GM06990 (cell line): ENCODE results near the gene ORC5.

ENCODE experiments used
- DNase-seq: peaks from one replicate; pipeline ENCODE4 v3.0.0-alpha.2; 2011; ENCODE audit not compliant: insufficient read length; ENCODE audit errors: extremely low read depth
- H3K27me3 ChIP-seq: replicated peaks from 2 replicates; pipeline ENCODE4 v1.6.0; 2011; ENCODE audit warnings: low read length; ENCODE audit not compliant: control insufficient read depth, insufficient read depth
- H3K36me3 ChIP-seq: 2 replicates; pipeline ENCODE4 v1.5.1; 2011; ENCODE audit warnings: low read length; ENCODE audit not compliant: control insufficient read depth, insufficient read depth
- H3K4me3 ChIP-seq: replicated peaks from 2 replicates; pipeline ENCODE4 v1.5.1; 2011; ENCODE audit warnings: low read depth, mild to moderate bottlenecking, control low read depth, low read length
- CTCF ChIP-seq: IDR thresholded peaks from 2 replicates; pipeline ENCODE4 v1.5.1; 2011; ENCODE audit warnings: low read length, control low read depth, mild to moderate bottlenecking, inconsistent platforms; ENCODE audit not compliant: insufficient read depth, poor library complexity, severe bottlenecking

ORC5 gene

GRCh38 chr7:104135760-104136558, 71.9 kb downstream of the ORC5 start:
- no peak for TF ChIP-seq CTCF
- Histone ChIP-seq H3K4me3 (no peak overlapping the region), H3K36me3 (peaks cover 2% of the 10 kb centered on the region), H3K27me3 (no peaks in the 10 kb centered on the region)
- DNase-seq: no peak

DNA sequence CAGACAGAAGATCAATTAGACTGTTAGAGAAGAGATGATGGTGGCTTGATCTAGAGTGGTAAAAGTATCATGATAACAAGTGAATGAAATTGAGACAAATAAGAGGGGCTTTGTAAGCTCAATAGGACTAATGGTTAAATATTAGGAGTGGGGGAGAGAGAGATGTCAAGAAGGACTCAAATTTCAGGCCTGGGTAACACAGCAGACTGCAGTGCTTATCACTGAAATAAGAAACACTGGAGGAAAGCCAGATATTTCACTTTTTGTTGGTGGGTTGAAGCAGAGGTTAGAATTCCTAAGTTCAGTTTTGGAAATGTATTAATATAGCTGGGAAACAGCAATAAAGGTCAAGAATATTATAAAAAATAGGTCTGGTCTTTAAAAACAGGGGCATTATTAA, 74.6 kb downstream of the ORC5 start:
- Histone ChIP-seq H3K36me3 (peaks cover 3% of the 10 kb centered on the region), H3K4me3 (no peak overlapping the region), H3K27me3 (no peaks in the 10 kb centered on the region)
- TF ChIP-seq CTCF: no peak
- no peak for DNase-seq

DNA sequence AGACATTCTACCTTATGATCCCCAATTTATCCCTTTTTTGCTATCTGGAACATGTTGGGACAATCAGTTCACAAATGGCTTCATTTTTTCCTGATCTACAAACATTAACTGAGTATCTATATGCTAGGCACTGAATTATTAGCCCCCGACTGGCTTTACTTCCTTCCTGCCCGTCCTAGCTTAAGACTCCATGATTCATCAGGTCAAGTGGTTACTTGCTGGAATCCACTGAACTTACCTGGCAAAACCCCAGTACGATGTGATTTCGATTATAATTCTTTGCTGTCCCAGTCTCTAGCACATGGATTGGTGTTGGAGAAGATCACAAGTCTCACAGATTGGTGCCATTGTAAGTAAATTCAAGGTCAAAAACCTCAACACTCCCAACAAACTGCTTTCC, 77.1 kb downstream of the ORC5 start:
- no peak overlapping the region for H3K4me3 ChIP-seq
- no peak for TF ChIP-seq CTCF
- no peaks in the 10 kb centered on the region for H3K27me3 ChIP-seq
- H3K36me3 ChIP-seq: peaks cover 5% of the 10 kb centered on the region
- DNase-seq: no peak

DNA sequence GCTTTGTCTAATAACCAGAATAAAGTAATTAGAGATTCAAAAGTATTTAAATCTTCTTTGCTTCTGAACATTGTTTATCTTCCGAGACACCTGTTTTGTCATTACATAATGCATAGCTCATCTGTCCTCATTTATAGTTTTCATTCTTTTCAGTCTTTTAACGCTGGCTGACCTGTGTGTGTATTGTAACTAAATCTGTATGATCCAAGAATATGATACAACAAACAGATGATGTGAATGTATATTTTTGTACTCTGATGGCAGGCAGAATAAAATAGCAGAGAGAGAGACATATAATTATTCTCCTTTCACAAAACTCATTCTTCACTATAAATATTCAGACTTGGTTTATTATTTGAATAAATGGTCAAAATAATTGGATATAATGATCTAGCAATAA, 80.6 kb downstream of the ORC5 start:
- Histone ChIP-seq H3K36me3 (peaks cover 8% of the 10 kb centered on the region), H3K27me3 (no peaks in the 10 kb centered on the region), H3K4me3 (no peak overlapping the region)
- TF ChIP-seq CTCF: no peak
- no peak for DNase-seq

DNA sequence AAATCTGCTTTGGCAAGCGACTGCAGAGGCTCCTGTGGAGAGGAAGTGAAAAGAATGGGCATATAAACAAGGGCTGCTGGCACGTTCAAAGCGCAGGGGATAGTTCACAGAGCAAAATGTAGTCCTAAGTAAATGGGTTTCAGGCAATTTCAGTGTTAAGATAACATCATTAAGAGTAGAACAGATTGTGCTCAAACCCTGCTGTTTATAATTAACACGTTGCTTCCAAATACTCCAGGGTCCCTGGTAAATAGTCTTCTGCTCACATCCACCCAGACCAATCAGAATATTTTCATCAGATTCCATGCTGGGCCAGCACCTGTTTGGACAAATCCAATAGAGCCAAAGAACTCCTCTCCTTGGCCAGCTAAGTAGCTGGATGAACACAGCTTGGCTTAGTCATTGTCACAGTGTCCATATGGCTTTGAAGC, 81.4 kb downstream of the ORC5 start:
- Histone ChIP-seq H3K27me3 (no peaks in the 10 kb centered on the region), H3K36me3 (peaks cover 8% of the 10 kb centered on the region), H3K4me3 (no peak overlapping the region)
- no peak for TF ChIP-seq CTCF
- no peak for DNase-seq

- Histone ChIP-seq H3K4me3 (no peak overlapping the region), H3K36me3 (peaks cover 6% of the 10 kb centered on the region), H3K27me3 (no peaks in the 10 kb centered on the region)
- TF ChIP-seq CTCF: no peak
- DNase-seq: no peak
Measured at GRCh38 chr7:104124893-104125477, 82.8 kb downstream of the ORC5 start.
